Measurements from ENCODE around the gene CSTF1. TPM values are rescaled to one million over a fixed set of nuclear protein-coding genes. Genes with fewer than 3 reads are reported as not detected.

CSTF1 gene
- total and polyA plus RNA-seq, 4 donors = 11.9 to 20.2 (median 16.0) TPM

DNA sequence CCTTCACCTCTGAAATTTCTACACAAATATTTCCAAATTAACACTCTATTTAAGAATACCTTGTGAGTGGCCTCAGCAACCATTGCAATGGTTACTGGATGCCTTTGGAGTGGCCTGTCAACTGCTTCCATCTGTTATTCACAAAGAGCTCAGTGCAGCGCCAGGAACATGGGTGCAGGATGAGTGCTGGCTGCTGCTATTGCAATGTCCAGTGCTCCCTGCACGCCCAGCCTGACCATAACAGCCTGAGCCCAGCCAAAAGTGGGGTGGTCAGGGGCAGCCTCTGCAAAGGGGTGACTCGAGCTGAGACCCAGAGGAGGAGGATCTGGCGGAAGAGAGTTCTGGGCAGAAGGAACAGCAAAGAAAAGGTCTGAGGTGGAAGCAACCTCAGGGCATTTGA, 38.0 kb downstream of the CSTF1 start:
- WGBS = 85% methylated on average over 4 of the region's 4 CpGs
- Histone ChIP-seq H3K4me3 (ENCODE audit: low read depth in 1 of 3, low read length in 3 of 3) (no peak overlapping the region), H3K27me3 (ENCODE audit: control insufficient read depth in 4 of 4, insufficient read depth in 4 of 4, low read length in 3 of 4) (no peaks in the 10 kb centered on the region), H3K9ac (ENCODE audit: low read depth in 1 of 2, low read length in 2 of 2) (no peak overlapping the region), H3K27ac (ENCODE audit: low read depth in 1 of 2, low read length in 2 of 2) (no peak overlapping the region), H3K4me1 (ENCODE audit: control insufficient read depth in 4 of 4, insufficient read depth in 4 of 4, low read length in 3 of 4) (no peaks in the 10 kb centered on the region), H3K9me3 (ENCODE audit: control insufficient read depth in 4 of 4, low read length in 3 of 4) (no peaks in the 10 kb centered on the region), H3K36me3 (ENCODE audit: control insufficient read depth in 4 of 4, insufficient read depth in 3 of 4, low read depth in 1 of 4, low read length in 3 of 4) (no peaks in the 10 kb centered on the region)
- DNase-seq (ENCODE audit: low spot score) = no peak
- TF ChIP-seq YY1 (IDR thresholded peaks at IDR 0.05) (no peak), HNF4A (conservative IDR thresholded peaks at IDR 0.05) (no peak), EGR1 (IDR thresholded peaks at IDR 0.05; ENCODE audit: low read depth in 2 of 2) (no peak), FOXA1 (IDR thresholded peaks at IDR 0.05) (no peak), NR2F2 (IDR thresholded peaks at IDR 0.05) (no peak), FOXA2 (IDR thresholded peaks at IDR 0.05) (no peak), JUND (IDR thresholded peaks at IDR 0.05) (no peak), RAD21 (IDR thresholded peaks at IDR 0.05) (no peak), TAF1 (conservative IDR thresholded peaks at IDR 0.05) (no peak), GABPA (IDR thresholded peaks at IDR 0.05 in 1 of 2, conservative IDR thresholded peaks at IDR 0.05 in 1 of 2) (no peak), HNF4G (IDR thresholded peaks at IDR 0.05) (no peak), SP1 (IDR thresholded peaks at IDR 0.05) (no peak), RXRA (IDR thresholded peaks at IDR 0.05) (no peak)
- TF ChIP-seq, protein P1, sequence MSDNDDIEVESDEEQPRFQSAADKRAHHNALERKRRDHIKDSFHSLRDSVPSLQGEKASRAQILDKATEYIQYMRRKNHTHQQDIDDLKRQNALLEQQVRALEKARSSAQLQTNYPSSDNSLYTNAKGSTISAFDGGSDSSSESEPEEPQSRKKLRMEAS (IDR thresholded peaks at IDR 0.05) = no peak
- TF ChIP-seq, protein P2, sequence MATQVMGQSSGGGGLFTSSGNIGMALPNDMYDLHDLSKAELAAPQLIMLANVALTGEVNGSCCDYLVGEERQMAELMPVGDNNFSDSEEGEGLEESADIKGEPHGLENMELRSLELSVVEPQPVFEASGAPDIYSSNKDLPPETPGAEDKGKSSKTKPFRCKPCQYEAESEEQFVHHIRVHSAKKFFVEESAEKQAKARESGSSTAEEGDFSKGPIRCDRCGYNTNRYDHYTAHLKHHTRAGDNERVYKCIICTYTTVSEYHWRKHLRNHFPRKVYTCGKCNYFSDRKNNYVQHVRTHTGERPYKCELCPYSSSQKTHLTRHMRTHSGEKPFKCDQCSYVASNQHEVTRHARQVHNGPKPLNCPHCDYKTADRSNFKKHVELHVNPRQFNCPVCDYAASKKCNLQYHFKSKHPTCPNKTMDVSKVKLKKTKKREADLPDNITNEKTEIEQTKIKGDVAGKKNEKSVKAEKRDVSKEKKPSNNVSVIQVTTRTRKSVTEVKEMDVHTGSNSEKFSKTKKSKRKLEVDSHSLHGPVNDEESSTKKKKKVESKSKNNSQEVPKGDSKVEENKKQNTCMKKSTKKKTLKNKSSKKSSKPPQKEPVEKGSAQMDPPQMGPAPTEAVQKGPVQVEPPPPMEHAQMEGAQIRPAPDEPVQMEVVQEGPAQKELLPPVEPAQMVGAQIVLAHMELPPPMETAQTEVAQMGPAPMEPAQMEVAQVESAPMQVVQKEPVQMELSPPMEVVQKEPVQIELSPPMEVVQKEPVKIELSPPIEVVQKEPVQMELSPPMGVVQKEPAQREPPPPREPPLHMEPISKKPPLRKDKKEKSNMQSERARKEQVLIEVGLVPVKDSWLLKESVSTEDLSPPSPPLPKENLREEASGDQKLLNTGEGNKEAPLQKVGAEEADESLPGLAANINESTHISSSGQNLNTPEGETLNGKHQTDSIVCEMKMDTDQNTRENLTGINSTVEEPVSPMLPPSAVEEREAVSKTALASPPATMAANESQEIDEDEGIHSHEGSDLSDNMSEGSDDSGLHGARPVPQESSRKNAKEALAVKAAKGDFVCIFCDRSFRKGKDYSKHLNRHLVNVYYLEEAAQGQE (IDR thresholded peaks at IDR 0.05) = no peak
- TF ChIP-seq, protein P3, sequence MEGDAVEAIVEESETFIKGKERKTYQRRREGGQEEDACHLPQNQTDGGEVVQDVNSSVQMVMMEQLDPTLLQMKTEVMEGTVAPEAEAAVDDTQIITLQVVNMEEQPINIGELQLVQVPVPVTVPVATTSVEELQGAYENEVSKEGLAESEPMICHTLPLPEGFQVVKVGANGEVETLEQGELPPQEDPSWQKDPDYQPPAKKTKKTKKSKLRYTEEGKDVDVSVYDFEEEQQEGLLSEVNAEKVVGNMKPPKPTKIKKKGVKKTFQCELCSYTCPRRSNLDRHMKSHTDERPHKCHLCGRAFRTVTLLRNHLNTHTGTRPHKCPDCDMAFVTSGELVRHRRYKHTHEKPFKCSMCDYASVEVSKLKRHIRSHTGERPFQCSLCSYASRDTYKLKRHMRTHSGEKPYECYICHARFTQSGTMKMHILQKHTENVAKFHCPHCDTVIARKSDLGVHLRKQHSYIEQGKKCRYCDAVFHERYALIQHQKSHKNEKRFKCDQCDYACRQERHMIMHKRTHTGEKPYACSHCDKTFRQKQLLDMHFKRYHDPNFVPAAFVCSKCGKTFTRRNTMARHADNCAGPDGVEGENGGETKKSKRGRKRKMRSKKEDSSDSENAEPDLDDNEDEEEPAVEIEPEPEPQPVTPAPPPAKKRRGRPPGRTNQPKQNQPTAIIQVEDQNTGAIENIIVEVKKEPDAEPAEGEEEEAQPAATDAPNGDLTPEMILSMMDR (IDR thresholded peaks at IDR 0.05; ENCODE audit: low read depth, low read length, missing input control) = no peak
- TF ChIP-seq, protein P4, sequence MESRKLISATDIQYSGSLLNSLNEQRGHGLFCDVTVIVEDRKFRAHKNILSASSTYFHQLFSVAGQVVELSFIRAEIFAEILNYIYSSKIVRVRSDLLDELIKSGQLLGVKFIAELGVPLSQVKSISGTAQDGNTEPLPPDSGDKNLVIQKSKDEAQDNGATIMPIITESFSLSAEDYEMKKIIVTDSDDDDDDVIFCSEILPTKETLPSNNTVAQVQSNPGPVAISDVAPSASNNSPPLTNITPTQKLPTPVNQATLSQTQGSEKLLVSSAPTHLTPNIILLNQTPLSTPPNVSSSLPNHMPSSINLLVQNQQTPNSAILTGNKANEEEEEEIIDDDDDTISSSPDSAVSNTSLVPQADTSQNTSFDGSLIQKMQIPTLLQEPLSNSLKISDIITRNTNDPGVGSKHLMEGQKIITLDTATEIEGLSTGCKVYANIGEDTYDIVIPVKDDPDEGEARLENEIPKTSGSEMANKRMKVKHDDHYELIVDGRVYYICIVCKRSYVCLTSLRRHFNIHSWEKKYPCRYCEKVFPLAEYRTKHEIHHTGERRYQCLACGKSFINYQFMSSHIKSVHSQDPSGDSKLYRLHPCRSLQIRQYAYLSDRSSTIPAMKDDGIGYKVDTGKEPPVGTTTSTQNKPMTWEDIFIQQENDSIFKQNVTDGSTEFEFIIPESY (IDR thresholded peaks at IDR 0.05) = no peak
- TF ChIP-seq, protein P5, sequence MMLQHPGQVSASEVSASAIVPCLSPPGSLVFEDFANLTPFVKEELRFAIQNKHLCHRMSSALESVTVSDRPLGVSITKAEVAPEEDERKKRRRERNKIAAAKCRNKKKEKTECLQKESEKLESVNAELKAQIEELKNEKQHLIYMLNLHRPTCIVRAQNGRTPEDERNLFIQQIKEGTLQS (IDR thresholded peaks at IDR 0.05) = no peak

All from liver (tissue), 9 donors.